Osteoblast (primary cell): Measurements from ENCODE around the gene DYNC1H1. TPM values are rescaled to one million over a fixed set of nuclear protein-coding genes. Genes with fewer than 3 reads are reported as not detected.
A peak's percentile ranks its signal among the peaks of the same experiment; 100 is the strongest.

Experiments
- DNase-seq: peaks from one replicate; pipeline ENCODE4 v3.0.0; 2011; ENCODE audit warnings: low spot score, mixed read lengths; ENCODE audit not compliant: insufficient read length; ENCODE audit errors: missing footprints
- H2AFZ ChIP-seq: 2 replicates; pipeline ENCODE4 v1.6.0; 2011; ENCODE audit warnings: mild to moderate bottlenecking, low read length
- H3K27ac ChIP-seq: 2 replicates; pipeline ENCODE4 v1.5.1; 2011; ENCODE audit warnings: mild to moderate bottlenecking, low read depth, low read length, moderate library complexity
- H3K27me3 ChIP-seq: 2 replicates; pipeline ENCODE4 v1.6.0; 2012; ENCODE audit warnings: mild to moderate bottlenecking, control low read depth, inconsistent platforms, low read length, moderate library complexity; ENCODE audit not compliant: insufficient read depth
- H3K36me3 ChIP-seq: 2 replicates; pipeline ENCODE4 v1.5.1; 2011; ENCODE audit warnings: mild to moderate bottlenecking, low read length, control low read depth, moderate library complexity; ENCODE audit not compliant: insufficient read depth
- H3K4me1 ChIP-seq: 2 replicates; pipeline ENCODE4 v1.5.1; 2011; ENCODE audit warnings: mild to moderate bottlenecking, low read length, control low read depth, moderate library complexity; ENCODE audit not compliant: insufficient read depth
- H3K4me2 ChIP-seq: 2 replicates; pipeline ENCODE4 v1.6.0; 2011; ENCODE audit warnings: mild to moderate bottlenecking, low read length; ENCODE audit not compliant: insufficient read depth
- H3K4me3 ChIP-seq: fragments of 200-600 bp; sonication (generic); 3 replicates; pipeline ENCODE4 v1.5.1; 2012; ENCODE audit warnings: mild to moderate bottlenecking, low read length, inconsistent platforms; ENCODE audit not compliant: insufficient read depth
- H3K79me2 ChIP-seq: 2 replicates; pipeline ENCODE4 v1.6.0; 2012; ENCODE audit warnings: mild to moderate bottlenecking, low read length, control low read depth, inconsistent platforms; ENCODE audit not compliant: insufficient read depth
- H3K9me3 ChIP-seq: 2 replicates; pipeline ENCODE4 v1.5.1; 2011; ENCODE audit warnings: low read depth, low read length, control low read depth
- H4K20me1 ChIP-seq: 2 replicates; pipeline ENCODE4 v1.6.0; 2012; ENCODE audit warnings: mild to moderate bottlenecking, low read length, control low read depth; ENCODE audit not compliant: insufficient read depth
- total RNA-seq: library from RNA; depleted of rRNA; stranded (reverse); fragments of >200 nt; gene quantifications from 2 replicates; pipeline ENCODE4 v1.2.3, GENCODE V29; 2012
- TF ChIP-seq, protein P1 (sequence below): IDR thresholded peaks from 2 replicates; pipeline ENCODE4 v1.5.1; 2011; ENCODE audit warnings: mild to moderate bottlenecking, low read depth, low read length, moderate library complexity; ENCODE audit errors: extremely low read depth

The DYNC1H1 gene
- total RNA-seq, 1 donor, result 340 TPM

DNA sequence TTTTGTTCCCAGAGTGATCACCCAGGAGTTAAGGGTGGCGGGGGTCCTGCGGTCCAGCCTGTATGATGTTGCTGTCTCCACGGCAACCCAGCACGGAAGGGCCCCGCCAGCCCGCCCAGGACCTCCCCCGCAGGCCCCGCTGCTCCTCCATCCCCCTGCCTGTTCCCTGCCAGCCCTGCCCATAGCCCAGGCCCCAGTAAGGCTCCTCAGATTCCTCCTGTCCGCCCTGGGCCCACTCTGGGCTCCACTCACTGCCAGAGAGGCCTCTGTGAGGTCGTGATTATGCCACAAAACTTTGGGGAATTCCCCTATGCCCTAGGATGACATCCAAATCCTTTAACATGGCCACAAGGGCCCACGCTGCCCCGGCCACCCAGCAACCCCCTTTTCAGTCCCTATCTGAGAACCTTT, 101.7 kb downstream of the DYNC1H1 start:
- H3K36me3 ChIP-seq, result no peaks in the 10 kb centered on the region
- no peak for DNase-seq
- no peaks in the 10 kb centered on the region for H3K79me2 ChIP-seq
- no peak overlapping the region for H3K27ac ChIP-seq
- peaks cover under 1% of the 10 kb centered on the region for H3K4me1 ChIP-seq
- no peaks in the 10 kb centered on the region for H3K27me3 ChIP-seq
- H2AFZ ChIP-seq, result no peak overlapping the region
- TF ChIP-seq, protein P1, sequence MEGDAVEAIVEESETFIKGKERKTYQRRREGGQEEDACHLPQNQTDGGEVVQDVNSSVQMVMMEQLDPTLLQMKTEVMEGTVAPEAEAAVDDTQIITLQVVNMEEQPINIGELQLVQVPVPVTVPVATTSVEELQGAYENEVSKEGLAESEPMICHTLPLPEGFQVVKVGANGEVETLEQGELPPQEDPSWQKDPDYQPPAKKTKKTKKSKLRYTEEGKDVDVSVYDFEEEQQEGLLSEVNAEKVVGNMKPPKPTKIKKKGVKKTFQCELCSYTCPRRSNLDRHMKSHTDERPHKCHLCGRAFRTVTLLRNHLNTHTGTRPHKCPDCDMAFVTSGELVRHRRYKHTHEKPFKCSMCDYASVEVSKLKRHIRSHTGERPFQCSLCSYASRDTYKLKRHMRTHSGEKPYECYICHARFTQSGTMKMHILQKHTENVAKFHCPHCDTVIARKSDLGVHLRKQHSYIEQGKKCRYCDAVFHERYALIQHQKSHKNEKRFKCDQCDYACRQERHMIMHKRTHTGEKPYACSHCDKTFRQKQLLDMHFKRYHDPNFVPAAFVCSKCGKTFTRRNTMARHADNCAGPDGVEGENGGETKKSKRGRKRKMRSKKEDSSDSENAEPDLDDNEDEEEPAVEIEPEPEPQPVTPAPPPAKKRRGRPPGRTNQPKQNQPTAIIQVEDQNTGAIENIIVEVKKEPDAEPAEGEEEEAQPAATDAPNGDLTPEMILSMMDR, result no peak
- no peaks in the 10 kb centered on the region for H3K9me3 ChIP-seq
- H3K4me2 ChIP-seq, result no peak overlapping the region
- H4K20me1 ChIP-seq, result no peaks in the 10 kb centered on the region
- H3K4me3 ChIP-seq, result no peak overlapping the region

DNA sequence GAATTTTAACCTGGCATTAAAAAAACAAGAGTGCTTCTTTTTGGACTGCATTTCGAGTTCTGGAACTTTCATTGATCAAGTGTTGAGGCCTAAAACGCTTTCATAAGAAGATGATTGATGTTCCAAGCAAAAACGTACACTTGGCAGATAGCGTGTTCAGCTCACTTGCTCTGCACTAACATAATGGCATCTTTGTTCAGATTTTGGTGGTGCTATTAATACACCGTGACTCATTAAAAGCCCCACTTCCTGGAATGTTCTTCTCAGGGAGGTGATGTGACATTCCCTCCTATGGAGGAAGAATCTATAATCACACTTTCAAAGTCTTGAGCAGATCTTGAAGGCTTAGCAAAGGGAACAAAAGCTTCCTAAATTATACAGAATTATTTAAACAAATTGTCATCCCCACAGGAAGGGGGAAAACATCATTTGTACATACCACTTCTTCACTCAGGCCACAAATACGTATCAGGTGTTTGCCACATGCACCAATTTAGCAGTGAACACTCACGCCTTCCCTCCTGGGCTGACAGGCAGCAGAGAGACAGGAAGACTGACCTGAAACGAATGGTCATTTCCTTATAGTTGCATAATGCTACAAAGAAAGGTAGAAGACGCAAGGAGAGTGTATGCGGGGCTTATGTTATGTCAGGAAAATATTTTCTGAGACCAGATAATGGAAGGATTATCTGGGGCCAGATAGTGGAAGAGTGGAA, 107.1 kb downstream of the DYNC1H1 start:
- TF ChIP-seq, protein P1, result no peak
- peak overlapping the region; percentile 36 for H3K4me2 ChIP-seq
- no peaks in the 10 kb centered on the region for H4K20me1 ChIP-seq
- peak overlapping the region; percentile 70 for H2AFZ ChIP-seq
- H3K79me2 ChIP-seq, result no peaks in the 10 kb centered on the region
- H3K4me3 ChIP-seq, result no peak overlapping the region
- H3K27ac ChIP-seq, result peak overlapping the region; percentile 9
- peaks cover 9% of the 10 kb centered on the region for H3K4me1 ChIP-seq
- H3K36me3 ChIP-seq, result no peaks in the 10 kb centered on the region
- peak; percentile 29 for DNase-seq
- no peaks in the 10 kb centered on the region for H3K9me3 ChIP-seq
- H3K27me3 ChIP-seq, result no peaks in the 10 kb centered on the region

DNA sequence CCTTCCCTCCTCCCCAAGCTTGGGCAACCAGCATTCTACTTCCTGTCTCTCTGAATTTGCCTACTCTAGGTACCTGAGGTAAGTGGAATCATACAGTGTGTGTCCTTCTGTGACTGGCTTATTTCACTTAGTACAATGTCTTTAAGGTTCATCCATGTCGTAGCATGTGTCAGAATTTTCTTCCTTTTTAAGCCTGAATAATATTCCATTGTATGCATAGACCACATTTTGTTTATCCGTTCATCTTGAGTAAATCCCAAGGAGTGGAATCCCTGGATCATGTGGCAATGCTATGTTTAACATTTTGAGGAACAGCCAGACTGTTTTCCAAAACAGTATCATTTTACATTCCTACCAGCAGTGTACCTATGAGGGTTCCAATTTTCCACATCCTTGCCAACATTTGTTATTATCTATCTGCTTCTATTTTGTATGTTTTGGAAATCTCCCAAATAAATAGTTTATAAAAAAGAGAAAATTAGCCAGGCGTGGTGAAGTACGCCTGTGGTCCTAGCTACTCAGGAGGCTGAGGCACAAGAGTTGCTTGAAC, 110.1 kb downstream of the DYNC1H1 start:
- no peak overlapping the region for H3K4me2 ChIP-seq
- no peak overlapping the region for H2AFZ ChIP-seq
- H3K4me1 ChIP-seq, result peaks cover 9% of the 10 kb centered on the region
- TF ChIP-seq, protein P1, result no peak
- no peaks in the 10 kb centered on the region for H3K79me2 ChIP-seq
- no peak overlapping the region for H3K4me3 ChIP-seq
- peaks cover 2% of the 10 kb centered on the region for H4K20me1 ChIP-seq
- H3K27ac ChIP-seq, result no peak overlapping the region
- no peak for DNase-seq
- peaks cover 2% of the 10 kb centered on the region for H3K36me3 ChIP-seq
- H3K9me3 ChIP-seq, result no peaks in the 10 kb centered on the region
- H3K27me3 ChIP-seq, result no peaks in the 10 kb centered on the region

DNA sequence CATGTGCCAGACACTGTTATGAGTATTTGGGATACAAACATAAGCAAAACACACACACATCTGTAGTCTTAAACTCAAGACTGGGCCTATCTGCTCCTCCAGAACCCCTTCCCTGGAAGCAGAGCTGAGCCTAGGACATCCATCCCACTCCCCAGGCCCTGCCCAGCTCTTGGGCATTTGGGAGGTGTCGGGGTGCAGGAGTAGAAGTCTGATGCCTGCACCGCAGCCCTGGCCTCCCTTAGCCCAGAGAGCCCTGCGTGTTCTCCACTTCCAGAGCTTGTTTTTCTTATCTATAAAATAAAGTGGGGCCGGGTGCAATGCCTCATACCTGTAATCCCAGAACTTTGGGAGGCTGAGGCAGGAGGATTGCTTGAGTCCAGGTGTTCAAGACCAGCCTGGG, 110.8 kb downstream of the DYNC1H1 start:
- Histone ChIP-seq H3K36me3 (peaks cover 9% of the 10 kb centered on the region), H4K20me1 (peaks cover 2% of the 10 kb centered on the region), H3K4me1 (peaks cover 9% of the 10 kb centered on the region), H3K9me3 (no peaks in the 10 kb centered on the region), H3K79me2 (no peaks in the 10 kb centered on the region), H3K4me3 (no peak overlapping the region), H3K4me2 (no peak overlapping the region), H2AFZ (no peak overlapping the region), H3K27me3 (no peaks in the 10 kb centered on the region), H3K27ac (no peak overlapping the region)
- no peak for DNase-seq
- TF ChIP-seq, protein P1, result no peak
